Measurements from ENCODE around the gene MICU1.

Gene MICU1

DNA sequence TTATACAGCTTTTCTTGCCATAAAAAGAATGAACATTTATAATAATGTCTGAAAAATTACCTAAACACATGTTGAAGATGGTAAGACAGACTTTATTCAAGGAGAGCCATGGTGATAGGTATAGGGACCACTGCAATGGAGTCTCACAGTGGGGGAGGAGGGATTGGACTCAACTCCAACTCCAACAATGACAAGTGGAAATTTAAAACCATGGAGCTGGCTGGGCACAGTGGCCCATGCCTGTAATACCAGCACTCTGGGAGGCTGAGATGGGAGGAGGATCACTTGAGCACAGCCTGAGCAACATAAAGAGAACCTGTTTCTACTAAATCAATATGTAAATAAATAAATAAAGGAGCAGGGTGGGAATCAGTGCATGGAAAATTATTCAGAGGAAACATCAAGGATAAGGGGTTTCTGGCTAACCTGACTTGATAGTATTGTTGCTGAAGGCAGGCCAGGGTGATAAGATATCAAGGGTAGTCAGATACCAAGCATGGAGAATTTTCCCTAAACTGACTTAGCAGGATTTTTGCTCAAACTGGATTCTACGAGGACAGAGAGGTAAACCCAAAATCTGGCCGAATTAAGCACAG, 19.5 kb upstream of the MICU1 start:
- no peaks in the 10 kb centered on the region for H3K9me3 Mint-ChIP-seq (ENCODE audit: low read depth)
- H3K4me1 Mint-ChIP-seq (ENCODE audit: low read depth): no peaks in the 10 kb centered on the region
- H3K36me3 Mint-ChIP-seq: no peaks in the 10 kb centered on the region
- no peak overlapping the region for H3K4me3 Mint-ChIP-seq
- no peaks in the 10 kb centered on the region for H3K27me3 Mint-ChIP-seq
- H3K27ac Mint-ChIP-seq: no peak overlapping the region

DNA sequence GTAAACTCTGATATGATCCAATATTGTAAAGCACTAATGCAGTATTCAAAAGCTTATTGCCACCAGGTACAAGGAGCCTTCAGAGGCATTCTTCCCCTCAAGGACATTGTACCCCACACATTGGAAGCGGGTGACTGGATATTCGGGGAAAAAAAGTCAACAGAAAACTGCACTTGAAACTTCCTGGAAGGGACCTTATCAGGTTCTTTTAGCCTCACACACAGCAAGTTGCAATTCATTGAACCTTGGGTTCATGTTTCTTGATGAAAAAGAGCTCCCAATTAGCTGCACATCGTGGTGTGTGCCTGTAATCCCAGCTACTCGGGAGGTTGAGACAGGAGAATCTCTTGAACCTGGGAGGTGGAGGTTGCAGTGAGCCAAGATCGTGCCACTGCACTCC, 16.4 kb upstream of the MICU1 start:
- H3K4me1 Mint-ChIP-seq (ENCODE audit: low read depth): peaks cover 3% of the 10 kb centered on the region
- H3K36me3 Mint-ChIP-seq: no peaks in the 10 kb centered on the region
- H3K27me3 Mint-ChIP-seq: no peaks in the 10 kb centered on the region
- no peaks in the 10 kb centered on the region for H3K9me3 Mint-ChIP-seq (ENCODE audit: low read depth)
- no peak overlapping the region for H3K27ac Mint-ChIP-seq
- H3K4me3 Mint-ChIP-seq: no peak overlapping the region

DNA sequence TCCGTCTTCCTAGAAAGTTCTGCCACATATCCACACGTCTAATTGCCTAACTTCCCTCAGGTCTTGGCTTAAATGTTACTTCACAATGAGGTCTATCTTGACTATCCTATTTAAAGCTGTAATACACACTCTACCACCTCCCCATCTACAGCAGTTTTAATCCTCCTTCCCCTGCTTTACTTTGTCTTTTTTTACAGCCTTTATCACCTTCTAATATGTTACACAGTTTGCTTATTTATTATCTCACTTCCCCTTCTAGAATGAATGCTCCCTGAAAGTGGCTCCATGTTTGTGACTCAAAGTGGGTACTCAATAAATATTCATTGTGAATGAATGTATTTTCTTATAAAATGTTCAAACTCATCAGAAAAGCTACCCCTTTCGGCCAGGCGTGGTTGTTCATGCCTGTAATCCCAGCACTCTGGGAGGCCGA, 13.6 kb upstream of the MICU1 start:
- no peaks in the 10 kb centered on the region for H3K36me3 Mint-ChIP-seq
- H3K27me3 Mint-ChIP-seq: no peaks in the 10 kb centered on the region
- H3K9me3 Mint-ChIP-seq (ENCODE audit: low read depth): no peaks in the 10 kb centered on the region
- H3K4me3 Mint-ChIP-seq: no peak overlapping the region
- H3K27ac Mint-ChIP-seq: no peak overlapping the region
- peaks cover 4% of the 10 kb centered on the region for H3K4me1 Mint-ChIP-seq (ENCODE audit: low read depth)

DNA sequence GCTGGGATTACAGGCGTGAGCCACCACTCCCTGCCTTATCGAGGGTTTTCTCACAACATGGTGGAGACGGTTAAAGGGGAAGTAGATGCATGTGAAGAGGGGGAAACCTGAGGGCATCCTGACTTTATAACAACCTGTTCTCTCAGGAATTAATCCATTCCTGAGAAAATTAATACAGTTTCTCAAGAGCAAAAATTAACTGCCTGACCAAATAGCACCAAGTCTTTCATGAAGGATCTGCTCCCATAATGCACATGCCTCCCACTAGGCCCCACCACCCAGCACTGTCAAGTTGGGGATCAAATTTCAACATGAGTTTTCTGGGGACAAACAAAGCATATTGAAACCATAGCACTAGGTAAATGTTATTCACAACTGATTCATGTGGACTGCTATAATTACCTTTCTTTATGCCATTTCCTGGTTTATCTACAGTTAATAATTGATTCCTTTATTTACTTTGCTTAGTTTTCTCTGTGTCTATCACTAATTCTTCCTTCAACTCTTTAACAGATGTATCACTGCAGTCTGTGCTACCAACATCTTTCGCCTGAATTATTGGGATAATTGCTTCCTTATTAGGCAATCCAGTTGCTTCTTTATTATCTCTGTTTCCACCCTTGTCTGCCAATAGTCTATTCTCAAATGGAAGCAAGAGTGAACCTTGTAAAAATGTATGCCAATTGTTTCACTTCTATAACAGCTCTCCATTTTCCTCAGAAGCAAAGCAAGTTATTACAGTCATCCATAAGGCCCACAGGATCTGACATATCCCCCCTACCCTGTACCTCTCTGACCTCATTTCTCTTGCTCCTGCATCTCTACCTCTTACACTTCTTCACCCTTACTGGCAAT, 12.9 kb upstream of the MICU1 start:
- H3K27ac Mint-ChIP-seq: no peak overlapping the region
- peaks cover 4% of the 10 kb centered on the region for H3K4me1 Mint-ChIP-seq (ENCODE audit: low read depth)
- no peak overlapping the region for H3K4me3 Mint-ChIP-seq
- no peaks in the 10 kb centered on the region for H3K36me3 Mint-ChIP-seq
- H3K27me3 Mint-ChIP-seq: no peaks in the 10 kb centered on the region
- no peaks in the 10 kb centered on the region for H3K9me3 Mint-ChIP-seq (ENCODE audit: low read depth)

DNA sequence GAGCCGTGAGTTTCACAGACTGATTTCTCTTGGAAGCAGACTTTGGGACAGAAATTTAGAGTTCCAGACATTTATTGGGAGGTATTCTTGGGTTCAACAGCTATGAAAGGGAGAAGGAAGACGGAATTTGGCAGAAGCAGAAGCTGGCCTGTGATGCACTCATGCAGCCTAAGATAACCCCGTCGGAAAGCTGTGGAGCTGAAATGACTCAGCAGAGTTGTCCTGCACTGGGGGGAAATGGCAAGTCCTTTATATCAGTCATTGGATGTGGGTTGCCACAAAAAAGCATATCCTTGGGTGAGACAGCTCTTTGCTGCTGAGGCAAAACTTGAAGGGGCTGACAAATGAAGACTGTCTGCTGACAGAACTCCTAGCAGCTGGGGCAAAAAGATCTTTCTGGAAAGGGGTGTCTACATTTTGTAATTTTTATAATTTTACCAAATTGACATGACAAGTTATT, 11.5 kb upstream of the MICU1 start:
- no peaks in the 10 kb centered on the region for H3K36me3 Mint-ChIP-seq
- no peaks in the 10 kb centered on the region for H3K9me3 Mint-ChIP-seq (ENCODE audit: low read depth)
- H3K27ac Mint-ChIP-seq: no peak overlapping the region
- H3K4me3 Mint-ChIP-seq: no peak overlapping the region
- H3K4me1 Mint-ChIP-seq (ENCODE audit: low read depth): peaks cover 4% of the 10 kb centered on the region
- no peaks in the 10 kb centered on the region for H3K27me3 Mint-ChIP-seq

DNA sequence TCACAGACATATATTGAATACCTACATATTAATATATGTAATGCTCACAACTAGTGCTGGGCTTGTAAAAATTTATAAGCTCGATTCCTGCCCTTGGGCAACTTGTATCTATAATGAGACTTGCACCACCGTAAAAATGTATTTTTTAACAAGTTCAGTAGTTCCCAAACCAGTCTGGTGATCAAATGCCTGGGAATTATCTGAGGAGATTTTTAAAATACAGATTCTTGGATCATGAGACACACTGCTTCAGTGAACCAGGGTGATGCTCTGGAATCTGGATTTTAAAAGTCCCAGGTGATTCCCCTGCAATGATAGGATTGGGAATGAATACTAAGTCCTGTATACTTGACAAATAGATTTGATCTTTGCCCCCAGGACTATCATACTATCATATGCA, 4.3 kb upstream of the MICU1 start:
- Mint-ChIP-seq H3K27ac (no peak overlapping the region), H3K36me3 (no peaks in the 10 kb centered on the region)

DNA sequence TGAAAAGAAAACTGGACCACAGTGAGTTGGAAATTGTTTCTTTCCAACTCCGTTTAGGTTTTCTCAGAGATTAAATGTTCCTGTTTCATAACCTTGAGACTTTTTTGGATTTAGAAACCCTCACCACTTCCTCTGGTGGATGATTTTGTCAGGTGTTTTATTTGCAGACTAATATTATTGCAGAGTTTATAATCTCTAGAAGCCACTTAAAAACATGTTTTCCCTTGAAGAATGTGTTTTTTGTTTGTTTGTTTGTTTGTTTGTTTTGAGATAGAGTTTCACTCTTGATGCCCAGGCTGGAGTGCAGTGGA, 520 bp upstream of the MICU1 start:
- Mint-ChIP-seq H3K36me3 (no peaks in the 10 kb centered on the region), H3K27ac (peak overlapping the region; percentile 96), H3K27me3 (no peaks in the 10 kb centered on the region), H3K4me1 (ENCODE audit: low read depth) (peaks cover 12% of the 10 kb centered on the region), H3K9me3 (ENCODE audit: low read depth) (no peaks in the 10 kb centered on the region), H3K4me3 (peak overlapping the region; percentile 100)

More for the DNA sequence above, 4.3 kb upstream of the MICU1 start:
- peaks cover 3% of the 10 kb centered on the region for H3K4me1 Mint-ChIP-seq (ENCODE audit: low read depth)
- no peaks in the 10 kb centered on the region for H3K9me3 Mint-ChIP-seq (ENCODE audit: low read depth)
- no peaks in the 10 kb centered on the region for H3K27me3 Mint-ChIP-seq
- H3K4me3 Mint-ChIP-seq: no peak overlapping the region

DNA sequence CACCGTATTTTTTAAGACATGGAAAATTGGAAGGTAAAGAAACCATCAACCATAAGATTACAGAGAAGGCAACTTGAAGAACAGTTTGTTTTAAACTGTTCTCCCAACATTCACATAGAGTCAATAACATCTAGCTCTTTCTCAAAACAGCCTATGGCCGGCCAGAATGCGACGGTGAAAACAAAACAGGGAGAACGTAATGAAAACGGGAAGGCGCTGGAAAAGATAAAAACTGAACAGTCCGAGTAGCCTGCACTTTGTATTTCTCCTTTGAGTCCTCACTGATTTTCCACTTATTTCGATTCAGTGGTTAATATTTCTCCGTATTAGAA, 637 bp downstream of the MICU1 start:
- Mint-ChIP-seq H3K27me3 (no peaks in the 10 kb centered on the region), H3K9me3 (ENCODE audit: low read depth) (no peaks in the 10 kb centered on the region), H3K4me3 (peak overlapping the region; percentile 100), H3K4me1 (ENCODE audit: low read depth) (peaks cover 12% of the 10 kb centered on the region), H3K27ac (peak overlapping the region; percentile 81), H3K36me3 (no peaks in the 10 kb centered on the region)

DNA sequence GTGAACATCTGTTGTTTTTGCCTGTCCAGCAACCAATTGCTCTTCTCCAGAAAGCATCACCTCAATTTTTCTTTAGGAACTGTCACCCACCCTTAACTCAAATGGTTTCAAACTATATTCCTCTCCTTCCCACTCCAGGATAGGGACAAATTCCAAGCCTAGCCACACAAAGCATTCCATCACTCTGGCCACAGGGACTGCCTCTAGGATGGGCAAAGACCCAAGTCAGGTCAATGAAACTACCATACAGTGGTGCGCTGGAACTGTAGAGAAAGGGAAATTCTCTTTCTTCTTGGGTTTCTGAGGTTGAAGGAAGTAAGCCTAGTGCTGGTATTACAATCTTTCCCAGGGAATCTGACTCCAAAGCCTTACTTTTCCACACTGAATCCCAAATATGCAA, 3.6 kb downstream of the MICU1 start:
- no peak overlapping the region for H3K4me3 Mint-ChIP-seq
- no peak overlapping the region for H3K27ac Mint-ChIP-seq
- H3K27me3 Mint-ChIP-seq: no peaks in the 10 kb centered on the region
- H3K4me1 Mint-ChIP-seq (ENCODE audit: low read depth): peaks cover 12% of the 10 kb centered on the region
- no peaks in the 10 kb centered on the region for H3K9me3 Mint-ChIP-seq (ENCODE audit: low read depth)
- H3K36me3 Mint-ChIP-seq: no peaks in the 10 kb centered on the region

DNA sequence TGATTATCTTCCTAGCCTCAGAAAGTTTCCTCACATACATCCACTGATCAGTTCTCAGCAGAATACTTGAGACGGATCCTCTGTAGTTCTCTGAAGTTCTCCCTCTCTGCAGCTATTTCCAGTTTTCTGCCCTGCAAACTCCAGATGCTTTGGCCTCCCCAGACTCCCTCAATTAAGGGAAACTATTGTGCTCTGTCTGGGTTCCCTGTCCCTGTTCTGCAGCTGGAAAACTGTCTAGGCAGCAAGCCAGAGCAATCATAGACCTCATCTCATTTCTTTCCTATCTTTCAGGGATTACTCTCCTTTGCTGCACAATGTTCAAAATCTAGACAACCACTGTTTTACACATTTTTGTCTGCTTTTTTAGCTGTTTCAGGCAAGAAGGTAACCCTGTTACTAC, 9.2 kb downstream of the MICU1 start:
- Mint-ChIP-seq H3K9me3 (ENCODE audit: low read depth) (peaks cover 4% of the 10 kb centered on the region), H3K4me3 (no peak overlapping the region), H3K27me3 (no peaks in the 10 kb centered on the region), H3K4me1 (ENCODE audit: low read depth) (peaks cover 9% of the 10 kb centered on the region), H3K36me3 (peaks cover 12% of the 10 kb centered on the region), H3K27ac (no peak overlapping the region)

DNA sequence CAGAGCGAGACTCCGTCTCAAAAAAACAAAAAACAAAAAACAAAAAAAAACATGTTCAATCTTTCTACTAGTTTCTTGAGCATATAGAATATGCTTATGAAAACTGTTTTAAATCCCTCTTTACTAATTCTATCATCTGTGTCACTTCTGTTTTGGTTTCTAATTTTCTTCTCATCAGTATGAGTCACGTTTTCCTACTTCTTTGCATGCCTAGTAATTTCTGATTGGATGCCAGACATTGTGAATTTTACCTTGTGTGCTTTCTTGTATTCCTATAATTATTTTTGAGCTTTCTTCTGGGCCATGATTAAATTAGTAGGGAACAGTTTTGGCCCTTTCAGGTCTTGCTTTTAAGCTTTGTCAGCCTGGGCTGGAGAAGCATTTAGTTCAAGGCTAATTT, 9.9 kb downstream of the MICU1 start:
- peaks cover 12% of the 10 kb centered on the region for H3K36me3 Mint-ChIP-seq
- H3K27me3 Mint-ChIP-seq: no peaks in the 10 kb centered on the region
- H3K4me1 Mint-ChIP-seq (ENCODE audit: low read depth): peaks cover 12% of the 10 kb centered on the region
- peaks cover 4% of the 10 kb centered on the region for H3K9me3 Mint-ChIP-seq (ENCODE audit: low read depth)
- no peak overlapping the region for H3K4me3 Mint-ChIP-seq
- no peak overlapping the region for H3K27ac Mint-ChIP-seq

DNA sequence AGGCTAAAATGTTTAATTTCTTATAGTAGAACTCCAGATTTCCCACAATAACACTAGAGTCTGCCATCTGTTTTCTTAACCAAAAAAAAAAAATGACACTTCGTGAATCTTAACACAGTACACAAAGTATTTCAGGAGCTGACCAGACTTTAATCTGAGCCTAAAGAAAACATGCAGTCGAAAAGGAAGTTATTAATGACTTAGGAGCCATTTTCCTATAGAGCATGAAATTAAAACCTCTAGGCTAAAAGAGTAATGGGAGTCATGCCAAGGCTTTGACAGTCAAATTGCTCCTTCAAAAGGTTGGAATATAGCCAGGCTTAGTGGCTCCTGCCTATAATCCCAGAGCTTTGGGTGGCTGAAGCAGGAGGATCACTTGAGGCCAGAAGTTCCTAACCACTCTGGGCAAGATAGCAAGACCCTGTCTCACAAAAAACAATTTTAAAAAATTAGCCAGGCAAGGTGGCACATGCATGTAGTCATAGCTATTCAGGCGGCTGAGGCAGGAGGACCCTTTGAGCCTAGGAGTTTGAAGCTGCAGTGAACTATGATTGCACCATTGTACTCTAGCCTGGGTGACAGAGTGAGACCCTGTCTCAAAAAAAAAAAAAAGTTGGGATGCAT, 13.6 kb downstream of the MICU1 start:
- no peak overlapping the region for H3K4me3 Mint-ChIP-seq
- H3K27me3 Mint-ChIP-seq: no peaks in the 10 kb centered on the region
- H3K9me3 Mint-ChIP-seq (ENCODE audit: low read depth): peaks cover 4% of the 10 kb centered on the region
- H3K27ac Mint-ChIP-seq: no peak overlapping the region
- peaks cover 12% of the 10 kb centered on the region for H3K4me1 Mint-ChIP-seq (ENCODE audit: low read depth)
- H3K36me3 Mint-ChIP-seq: peaks cover 19% of the 10 kb centered on the region

DNA sequence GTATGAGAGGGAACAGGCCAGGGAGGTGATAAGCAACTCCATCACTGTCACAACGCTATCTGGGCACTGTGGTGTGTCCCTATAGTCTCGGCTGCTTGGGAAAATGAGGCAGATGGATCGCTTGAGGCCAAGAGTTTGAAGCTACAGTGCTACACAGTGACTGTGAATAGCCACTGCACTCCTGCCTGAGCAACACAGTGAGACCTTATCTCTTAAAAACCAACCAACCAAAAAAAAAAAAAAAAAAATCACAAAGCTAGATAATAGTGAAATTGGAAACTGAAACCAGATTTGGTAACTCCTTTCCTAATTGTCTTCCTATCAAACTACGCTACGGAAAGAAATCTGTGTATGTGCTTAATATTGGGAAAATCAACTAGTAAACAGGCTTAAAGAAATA, 14.1 kb downstream of the MICU1 start:
- H3K4me1 Mint-ChIP-seq (ENCODE audit: low read depth): peaks cover 12% of the 10 kb centered on the region
- no peak overlapping the region for H3K27ac Mint-ChIP-seq
- H3K9me3 Mint-ChIP-seq (ENCODE audit: low read depth): peaks cover 4% of the 10 kb centered on the region
- H3K4me3 Mint-ChIP-seq: no peak overlapping the region
- H3K36me3 Mint-ChIP-seq: peaks cover 15% of the 10 kb centered on the region
- H3K27me3 Mint-ChIP-seq: no peaks in the 10 kb centered on the region

DNA sequence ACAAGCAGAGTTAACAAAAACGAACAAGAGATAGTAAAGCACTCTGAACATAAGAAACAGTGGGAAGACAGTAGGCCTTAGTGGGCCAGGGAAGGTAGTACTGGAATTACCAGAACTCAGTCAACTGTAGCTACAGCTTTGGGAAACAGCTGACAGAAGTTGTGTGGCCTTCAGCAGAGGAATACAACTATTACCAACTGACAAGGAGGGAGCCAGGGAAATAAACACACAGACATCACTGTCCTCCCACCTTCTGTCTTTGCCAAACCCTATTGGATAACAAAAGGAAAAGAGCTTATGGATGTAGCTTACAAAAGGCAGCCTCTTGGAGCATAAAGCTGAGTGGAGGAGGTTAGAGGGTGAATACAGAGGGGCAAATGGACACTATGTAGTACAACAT, 15.4 kb downstream of the MICU1 start:
- Mint-ChIP-seq H3K27ac (no peak overlapping the region), H3K36me3 (peaks cover 7% of the 10 kb centered on the region), H3K9me3 (ENCODE audit: low read depth) (no peaks in the 10 kb centered on the region), H3K27me3 (no peaks in the 10 kb centered on the region), H3K4me1 (ENCODE audit: low read depth) (peaks cover 9% of the 10 kb centered on the region), H3K4me3 (no peak overlapping the region)

DNA sequence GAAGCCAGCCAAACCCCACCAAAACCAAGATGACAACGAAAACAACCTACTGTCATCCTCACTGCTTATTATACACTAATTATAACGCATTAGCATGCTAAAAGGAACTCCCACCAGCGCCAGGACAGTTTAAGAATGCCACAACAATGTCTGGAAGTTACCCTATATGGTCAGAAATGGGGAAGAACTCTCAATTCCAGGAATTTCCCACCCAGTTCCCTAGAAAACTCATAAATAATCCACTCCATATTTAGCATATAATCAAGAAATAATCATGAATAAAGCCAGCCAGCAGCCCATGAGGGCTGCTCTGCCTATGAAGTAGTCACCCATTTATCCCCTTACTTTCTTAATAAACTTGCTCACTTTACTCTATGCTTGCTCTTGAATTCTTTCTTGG, 20.8 kb downstream of the MICU1 start:
- H3K9me3 Mint-ChIP-seq (ENCODE audit: low read depth): no peaks in the 10 kb centered on the region
- no peak overlapping the region for H3K4me3 Mint-ChIP-seq
- H3K27ac Mint-ChIP-seq: no peak overlapping the region

More for the DNA sequence above, 20.8 kb downstream of the MICU1 start:
- Mint-ChIP-seq H3K36me3 (peaks cover 9% of the 10 kb centered on the region), H3K4me1 (ENCODE audit: low read depth) (peaks cover 4% of the 10 kb centered on the region), H3K27me3 (no peaks in the 10 kb centered on the region)

Data from activated naive CD8-positive, alpha-beta T cell (primary cell).